Activated CD4-positive, alpha-beta memory T cell treated with anti-CD3 and anti-CD28 coated beads, Interleukin-2, amount 10 ng/mL, durations not matched to agents 7 days and 5 days (primary cell): Measurements from ENCODE around the gene HS6ST3. TPM values are rescaled to one million over a fixed set of nuclear protein-coding genes. Genes with fewer than 3 reads are reported as not detected.

ENCODE experiments used
- CTCF ChIA-PET: fragments of 350-600 bp; sonication (Branson Sonifier 250); formaldehyde crosslinking; loops from one replicate; lab custom pipeline; 2021; ENCODE audit warnings: antibody characterized with exemption, inconsistent platforms; lab: Charles Lee
- POLR2A ChIA-PET: fragments of 350-600 bp; sonication (Branson Sonifier 250); formaldehyde crosslinking; loops from one replicate; lab custom pipeline; 2021; ENCODE audit warnings: antibody characterized with exemption; lab: Charles Lee
- DNase-seq: peaks from one replicate; pipeline ENCODE4 v3.0.0-alpha.2; 2020
- H3K27ac Mint-ChIP-seq: one replicate; pipeline ENCODE4 v1.8.0; 2021; ENCODE audit warnings: mild to moderate bottlenecking, mixed read lengths
- H3K27me3 Mint-ChIP-seq: one replicate; pipeline ENCODE4 v1.8.0; 2021; ENCODE audit warnings: mixed read lengths
- H3K36me3 Mint-ChIP-seq: one replicate; pipeline ENCODE4 v1.8.0; 2021; ENCODE audit warnings: low read depth, mixed read lengths
- H3K4me1 Mint-ChIP-seq: one replicate; pipeline ENCODE4 v1.8.0; 2021; ENCODE audit warnings: mixed read lengths
- H3K4me3 Mint-ChIP-seq: one replicate; pipeline ENCODE4 v1.8.0; 2021; ENCODE audit warnings: mild to moderate bottlenecking, mixed read lengths
- H3K9me3 Mint-ChIP-seq: one replicate; pipeline ENCODE4 v1.8.0; 2021; ENCODE audit warnings: mixed read lengths
- total RNA-seq, 2 experiments: library from RNA; stranded (reverse); gene quantifications; one replicate each; pipeline ENCODE4 v1.2.3, GENCODE V29; 2021

Gene HS6ST3
- total RNA-seq, 2 experiments from 2014 or later, result not detected

DNA sequence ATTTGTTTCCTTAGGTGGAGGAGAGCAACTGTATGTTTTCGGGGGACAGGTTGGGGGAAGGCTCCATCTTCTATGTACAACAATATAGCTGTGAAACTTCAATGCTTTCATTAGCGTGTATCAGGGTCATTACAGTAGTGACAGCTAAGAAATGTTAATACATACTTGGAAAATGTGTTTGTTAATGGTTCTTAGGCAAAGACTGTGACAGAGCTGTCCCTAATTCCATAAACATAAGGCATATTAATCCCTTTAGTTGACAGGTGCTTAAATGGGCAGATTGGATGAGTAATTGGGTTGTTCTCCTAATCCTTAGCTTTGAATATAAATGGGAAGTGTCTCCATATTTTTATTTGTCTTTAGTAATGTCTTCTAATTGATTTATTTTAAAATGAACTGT is 313.7 kb downstream of the HS6ST3 start:
- no peak overlapping the region for H3K27ac Mint-ChIP-seq
- DNase-seq, result no peak
- H3K4me3 Mint-ChIP-seq, result no peak overlapping the region
- CTCF ChIA-PET, result no interaction called here
- peaks cover 3% of the 10 kb centered on the region for H3K9me3 Mint-ChIP-seq
- H3K36me3 Mint-ChIP-seq, result no peaks in the 10 kb centered on the region
- H3K4me1 Mint-ChIP-seq, result no peaks in the 10 kb centered on the region
- POLR2A ChIA-PET, result no interaction called here
- H3K27me3 Mint-ChIP-seq, result no peaks in the 10 kb centered on the region

DNA sequence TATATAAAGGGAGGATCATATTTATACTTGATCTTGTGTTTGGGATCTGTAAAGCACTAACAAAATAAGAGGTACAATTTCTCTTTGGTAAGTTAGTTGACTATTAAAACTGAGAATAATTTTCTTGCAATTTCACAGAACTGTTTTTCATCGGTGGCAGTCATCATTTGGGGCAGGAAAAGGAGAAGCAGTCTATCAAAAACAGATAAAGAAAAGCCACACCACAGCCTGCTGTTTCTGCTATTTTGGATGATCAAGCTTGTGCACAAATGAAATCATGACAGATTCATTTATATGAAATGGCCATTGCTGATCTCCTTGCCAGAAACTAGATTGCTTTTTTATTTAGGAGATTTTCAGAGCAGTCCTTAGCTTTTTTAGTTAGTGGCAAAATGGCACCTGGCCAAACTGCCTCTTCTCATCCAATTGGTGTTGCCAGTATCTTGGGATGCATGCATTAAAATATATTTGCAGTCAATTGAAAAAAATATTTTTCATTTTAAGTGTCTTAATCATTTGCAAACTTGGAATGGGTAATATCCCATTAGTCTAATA is 326.0 kb downstream of the HS6ST3 start:
- CTCF ChIA-PET, result no interaction called here

DNA sequence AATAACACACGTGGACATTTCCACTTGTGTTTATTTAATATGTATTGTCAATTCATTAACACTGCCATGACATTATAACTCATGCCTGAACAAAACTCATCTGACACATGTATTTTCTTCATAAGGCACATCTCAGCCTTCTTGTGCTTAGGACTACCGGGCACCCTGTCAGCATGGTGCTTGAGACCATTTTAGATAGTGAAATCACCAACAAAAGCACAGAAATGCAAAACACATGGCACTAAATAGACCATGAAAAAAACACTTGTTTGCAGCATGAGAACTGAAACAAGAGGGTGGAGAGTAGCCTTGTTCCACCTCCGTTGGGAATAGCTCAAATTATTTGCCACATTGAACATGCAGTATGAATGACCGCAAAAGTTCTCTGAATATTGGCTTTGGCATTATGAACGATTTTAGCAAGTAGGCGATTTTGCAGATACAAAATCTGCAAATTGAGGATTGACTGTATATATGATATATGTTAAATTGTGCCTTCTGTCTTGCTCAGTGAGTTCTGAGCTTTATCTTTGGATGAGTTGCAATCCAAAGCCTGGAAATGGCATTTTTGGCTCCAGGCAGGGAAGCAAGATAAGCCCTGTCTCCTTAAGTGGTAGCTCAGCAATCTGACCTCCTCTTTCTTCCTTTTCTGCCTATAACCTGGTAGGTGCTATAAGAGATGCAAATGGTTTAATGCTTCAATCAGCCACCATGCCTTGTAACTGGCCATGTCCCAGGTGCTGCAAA is 328.2 kb downstream of the HS6ST3 start:
- no peak overlapping the region for H3K27ac Mint-ChIP-seq
- H3K27me3 Mint-ChIP-seq, result no peaks in the 10 kb centered on the region
- H3K4me1 Mint-ChIP-seq, result no peaks in the 10 kb centered on the region
- H3K9me3 Mint-ChIP-seq, result no peaks in the 10 kb centered on the region
- POLR2A ChIA-PET, result no interaction called here
- no peak for DNase-seq
- H3K4me3 Mint-ChIP-seq, result no peak overlapping the region
- H3K36me3 Mint-ChIP-seq, result no peaks in the 10 kb centered on the region
- CTCF ChIA-PET, result no interaction called here

More for the DNA sequence above, 326.0 kb downstream of the HS6ST3 start:
- no peak overlapping the region for H3K27ac Mint-ChIP-seq
- H3K4me3 Mint-ChIP-seq, result no peak overlapping the region
- H3K4me1 Mint-ChIP-seq, result no peaks in the 10 kb centered on the region
- H3K36me3 Mint-ChIP-seq, result no peaks in the 10 kb centered on the region
- no peaks in the 10 kb centered on the region for H3K9me3 Mint-ChIP-seq
- POLR2A ChIA-PET, result no interaction called here
- no peaks in the 10 kb centered on the region for H3K27me3 Mint-ChIP-seq
- DNase-seq, result no peak

DNA sequence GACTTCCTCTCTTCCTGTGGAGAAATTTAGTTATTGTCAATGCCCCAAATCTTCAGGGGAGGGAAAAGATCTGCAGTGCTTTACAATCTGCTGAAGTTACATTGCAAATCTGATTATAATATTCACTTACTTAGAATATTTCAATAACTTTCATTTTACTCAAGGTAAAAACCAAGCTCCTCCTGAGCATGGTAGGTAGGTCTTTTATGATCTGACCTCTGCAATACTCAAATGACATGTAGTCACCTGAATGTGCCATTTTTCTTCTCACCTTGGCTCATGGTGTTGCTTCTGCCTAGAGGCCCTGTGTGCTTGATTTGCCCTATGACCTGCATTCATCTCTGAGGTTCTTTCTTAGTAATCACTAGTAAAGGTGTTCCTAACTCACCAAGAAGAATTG is 331.4 kb downstream of the HS6ST3 start:
- no peak for DNase-seq
- H3K36me3 Mint-ChIP-seq, result no peaks in the 10 kb centered on the region
- no peaks in the 10 kb centered on the region for H3K4me1 Mint-ChIP-seq
- H3K27ac Mint-ChIP-seq, result no peak overlapping the region
- CTCF ChIA-PET, result no interaction called here
- POLR2A ChIA-PET, result no interaction called here
- no peaks in the 10 kb centered on the region for H3K9me3 Mint-ChIP-seq
- H3K4me3 Mint-ChIP-seq, result no peak overlapping the region
- H3K27me3 Mint-ChIP-seq, result no peaks in the 10 kb centered on the region

DNA sequence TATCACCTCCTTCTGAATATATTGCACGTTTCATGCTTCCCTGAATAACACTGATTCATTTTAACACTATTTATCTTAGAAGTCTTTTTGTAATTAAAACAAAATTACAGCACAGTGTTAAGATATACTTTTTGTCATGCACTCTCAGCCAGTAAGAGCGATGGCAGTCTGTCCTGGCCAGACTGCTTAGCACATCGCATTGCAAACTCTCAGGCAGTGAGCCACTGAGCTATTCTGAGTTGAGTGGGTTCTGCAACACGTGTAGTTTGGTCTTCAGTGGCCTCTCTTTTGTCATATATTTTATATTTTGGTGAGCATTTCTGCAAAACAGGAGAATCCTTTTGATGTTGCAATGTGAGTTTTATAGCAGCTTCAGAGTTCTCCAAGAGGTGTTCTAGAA is 332.1 kb downstream of the HS6ST3 start:
- CTCF ChIA-PET, result no interaction called here
- Mint-ChIP-seq H3K27me3 (no peaks in the 10 kb centered on the region), H3K4me1 (no peaks in the 10 kb centered on the region), H3K9me3 (no peaks in the 10 kb centered on the region), H3K27ac (no peak overlapping the region), H3K36me3 (no peaks in the 10 kb centered on the region), H3K4me3 (no peak overlapping the region)
- DNase-seq, result no peak
- POLR2A ChIA-PET, result no interaction called here

DNA sequence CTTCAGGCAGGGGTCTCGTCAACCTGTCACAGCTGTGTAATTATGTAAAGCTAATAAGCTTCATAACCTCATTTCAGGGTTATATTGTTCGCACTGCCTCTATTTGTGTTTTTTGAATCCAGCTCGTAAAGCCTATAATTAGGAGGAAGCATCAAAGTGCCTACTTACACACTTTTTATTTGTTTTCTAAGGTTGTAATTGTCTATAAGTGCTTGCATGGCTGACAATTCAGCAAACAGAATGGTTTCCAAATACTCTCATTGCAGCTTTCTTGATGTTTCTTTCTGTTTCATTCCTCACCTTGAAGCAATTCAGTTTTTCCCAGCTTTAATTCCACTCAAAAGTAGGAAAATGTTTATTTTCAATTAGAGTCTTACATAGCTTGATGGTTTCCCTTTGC is 336.3 kb downstream of the HS6ST3 start:
- POLR2A ChIA-PET, result no interaction called here
- Mint-ChIP-seq H3K27ac (no peak overlapping the region), H3K9me3 (no peaks in the 10 kb centered on the region), H3K36me3 (no peaks in the 10 kb centered on the region), H3K4me3 (no peak overlapping the region), H3K27me3 (no peaks in the 10 kb centered on the region), H3K4me1 (no peaks in the 10 kb centered on the region)
- no peak for DNase-seq
- CTCF ChIA-PET, result no interaction called here

DNA sequence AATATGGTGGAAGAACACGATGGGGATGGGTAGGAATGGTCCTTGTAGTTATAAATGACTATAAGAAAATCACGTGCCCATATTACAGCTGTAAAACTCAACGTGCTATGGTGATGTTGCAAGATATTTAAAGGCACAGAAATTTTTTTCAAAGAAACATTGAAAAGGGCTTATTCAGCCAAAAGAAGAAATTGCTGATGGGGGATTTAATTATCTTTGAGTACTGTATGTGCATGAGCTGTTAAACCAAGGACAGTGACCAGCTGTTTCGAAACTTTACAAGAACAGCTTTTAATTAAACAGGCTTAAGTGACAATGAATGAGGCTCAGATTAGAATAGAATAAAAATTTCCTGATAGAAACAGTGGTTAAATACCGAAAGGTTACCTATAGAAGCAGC is 339.0 kb downstream of the HS6ST3 start:
- POLR2A ChIA-PET, result no interaction called here

DNA sequence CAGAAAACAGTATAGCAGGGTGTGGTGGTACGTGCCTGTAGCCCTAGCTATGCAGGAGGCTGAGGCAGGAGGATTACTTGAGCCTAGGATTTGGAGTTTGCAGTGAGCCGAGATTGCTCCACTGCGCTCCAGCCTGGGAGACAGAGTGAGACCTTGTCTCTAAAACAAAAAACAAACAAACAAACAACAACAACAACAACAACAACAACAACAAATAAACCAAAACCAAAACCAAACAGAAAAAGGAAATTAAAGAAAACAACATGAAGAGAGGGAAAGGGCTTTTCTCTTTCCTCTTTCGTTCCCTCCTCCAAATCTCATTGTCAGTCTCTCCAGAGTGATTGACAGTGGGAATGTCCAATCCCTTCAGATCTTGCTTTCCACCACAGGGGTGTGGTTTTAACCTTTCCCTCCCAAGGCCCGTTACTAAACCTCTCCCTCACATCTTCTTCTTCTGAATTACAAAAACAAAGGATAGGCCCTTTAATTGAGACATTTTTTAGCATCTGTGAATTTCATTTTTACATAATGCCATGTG is 341.2 kb downstream of the HS6ST3 start:
- H3K9me3 Mint-ChIP-seq, result peaks cover 5% of the 10 kb centered on the region
- H3K4me3 Mint-ChIP-seq, result no peak overlapping the region
- DNase-seq, result no peak
- H3K27ac Mint-ChIP-seq, result no peak overlapping the region
- POLR2A ChIA-PET, result no interaction called here
- CTCF ChIA-PET, result no interaction called here
- no peaks in the 10 kb centered on the region for H3K4me1 Mint-ChIP-seq
- H3K27me3 Mint-ChIP-seq, result no peaks in the 10 kb centered on the region
- H3K36me3 Mint-ChIP-seq, result no peaks in the 10 kb centered on the region

More for the DNA sequence above, 339.0 kb downstream of the HS6ST3 start:
- H3K27me3 Mint-ChIP-seq, result no peaks in the 10 kb centered on the region
- H3K27ac Mint-ChIP-seq, result no peak overlapping the region
- no peak for DNase-seq
- CTCF ChIA-PET, result no interaction called here
- no peaks in the 10 kb centered on the region for H3K36me3 Mint-ChIP-seq
- no peaks in the 10 kb centered on the region for H3K9me3 Mint-ChIP-seq
- H3K4me1 Mint-ChIP-seq, result no peaks in the 10 kb centered on the region
- H3K4me3 Mint-ChIP-seq, result no peak overlapping the region

DNA sequence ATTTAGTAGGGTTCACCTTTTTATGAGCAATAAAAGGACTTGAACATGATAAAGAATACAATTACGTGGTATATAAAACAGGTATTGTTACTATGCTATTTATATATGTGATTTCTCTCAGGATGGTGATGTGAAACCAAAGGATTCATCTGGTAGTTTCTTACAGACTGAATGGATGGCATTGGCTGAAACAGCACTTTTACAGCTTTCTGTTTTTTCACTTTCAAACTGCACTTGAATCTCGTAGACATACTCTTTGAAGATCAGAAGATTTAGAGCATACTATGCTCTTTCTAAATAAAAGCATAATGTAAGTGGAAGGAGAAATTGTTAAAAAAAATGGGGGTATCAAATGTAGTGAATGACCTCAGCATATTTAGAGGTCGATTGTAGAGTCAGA is 354.8 kb downstream of the HS6ST3 start:
- Mint-ChIP-seq H3K4me3 (no peak overlapping the region), H3K27ac (no peak overlapping the region), H3K4me1 (no peaks in the 10 kb centered on the region), H3K9me3 (peaks cover 7% of the 10 kb centered on the region), H3K27me3 (no peaks in the 10 kb centered on the region), H3K36me3 (no peaks in the 10 kb centered on the region)
- CTCF ChIA-PET, result no interaction called here
- DNase-seq, result no peak
- POLR2A ChIA-PET, result no interaction called here

DNA sequence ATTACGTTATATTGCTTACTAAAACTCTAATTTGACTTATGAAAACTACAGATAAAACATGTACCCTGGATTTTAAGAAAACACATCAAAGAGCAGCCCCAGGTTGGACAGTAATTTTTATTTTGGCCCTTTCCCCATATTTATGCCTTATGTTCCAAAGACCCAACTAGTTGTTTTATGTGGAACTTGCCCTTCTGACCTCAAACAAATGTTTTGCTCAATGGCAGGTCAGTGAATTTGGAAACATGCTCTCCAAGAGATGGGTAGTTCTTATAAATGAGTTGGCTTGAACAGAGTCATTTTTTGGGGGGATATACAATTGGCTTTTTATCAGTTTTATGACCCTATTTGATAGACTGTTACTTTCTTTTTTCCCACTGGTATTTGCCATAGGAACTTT is 360.0 kb downstream of the HS6ST3 start:
- Mint-ChIP-seq H3K4me3 (no peak overlapping the region), H3K27ac (no peak overlapping the region), H3K9me3 (peaks cover 3% of the 10 kb centered on the region), H3K36me3 (no peaks in the 10 kb centered on the region), H3K4me1 (no peaks in the 10 kb centered on the region), H3K27me3 (no peaks in the 10 kb centered on the region)
- DNase-seq, result no peak
- ChIA-PET CTCF (no interaction called here), POLR2A (no interaction called here)

DNA sequence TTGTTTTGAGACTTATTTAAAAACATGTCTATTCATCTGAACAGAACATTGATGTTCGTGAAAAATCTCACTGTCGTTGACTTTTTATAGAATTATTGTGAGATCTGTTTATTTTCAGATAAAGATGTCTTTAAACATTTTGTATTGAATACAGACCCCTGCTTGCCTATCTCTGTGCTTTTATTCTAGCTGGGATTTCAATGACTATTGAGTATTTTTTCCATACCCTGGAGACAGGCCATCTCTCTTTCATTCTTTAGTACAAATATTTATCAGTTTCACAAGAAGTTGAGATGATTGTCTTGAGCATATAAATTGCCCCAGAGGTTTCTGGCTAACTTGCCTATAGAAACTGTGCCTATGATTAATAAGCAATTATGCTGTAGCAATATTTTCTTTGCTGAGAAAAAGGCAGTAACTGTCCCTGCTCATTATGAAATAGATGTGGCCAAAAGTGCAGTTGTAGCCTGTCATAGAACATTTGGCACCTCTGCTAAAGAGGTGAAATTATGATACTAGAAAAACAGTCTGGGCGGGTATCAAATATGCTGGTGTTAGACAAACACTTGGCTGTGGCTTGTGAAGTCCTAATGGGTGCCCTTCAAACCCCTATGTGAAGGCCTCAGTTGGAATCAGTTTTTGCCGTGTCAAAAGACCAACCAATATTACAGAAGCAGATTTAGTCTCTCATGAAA is 360.6 kb downstream of the HS6ST3 start:
- Mint-ChIP-seq H3K36me3 (no peaks in the 10 kb centered on the region), H3K9me3 (peaks cover 3% of the 10 kb centered on the region), H3K27ac (no peak overlapping the region), H3K27me3 (no peaks in the 10 kb centered on the region), H3K4me1 (no peaks in the 10 kb centered on the region), H3K4me3 (no peak overlapping the region)
- ChIA-PET POLR2A (no interaction called here), CTCF (no interaction called here)
- no peak for DNase-seq

DNA sequence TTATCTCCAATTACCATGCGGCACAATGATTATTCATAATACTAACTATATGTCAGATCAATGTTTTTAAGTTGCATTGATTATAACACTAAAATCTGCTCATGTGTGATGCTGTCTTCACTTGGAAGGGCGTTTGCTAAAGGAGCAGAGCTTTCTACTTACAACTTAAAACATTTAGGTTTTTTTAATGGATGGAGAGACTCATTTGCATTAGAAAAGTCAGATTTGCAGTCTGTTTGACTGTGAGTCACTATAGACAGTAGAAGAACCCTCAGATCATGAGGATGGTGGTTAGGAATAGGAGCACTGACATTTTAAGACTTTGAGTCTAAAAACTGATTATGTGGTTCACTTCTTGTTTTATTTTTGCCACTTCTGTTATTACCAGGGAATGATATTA is 364.6 kb downstream of the HS6ST3 start:
- Mint-ChIP-seq H3K4me3 (no peak overlapping the region), H3K27ac (no peak overlapping the region), H3K36me3 (no peaks in the 10 kb centered on the region), H3K4me1 (no peaks in the 10 kb centered on the region), H3K27me3 (no peaks in the 10 kb centered on the region), H3K9me3 (no peaks in the 10 kb centered on the region)
- ChIA-PET CTCF (no interaction called here), POLR2A (no interaction called here)
- no peak for DNase-seq

DNA sequence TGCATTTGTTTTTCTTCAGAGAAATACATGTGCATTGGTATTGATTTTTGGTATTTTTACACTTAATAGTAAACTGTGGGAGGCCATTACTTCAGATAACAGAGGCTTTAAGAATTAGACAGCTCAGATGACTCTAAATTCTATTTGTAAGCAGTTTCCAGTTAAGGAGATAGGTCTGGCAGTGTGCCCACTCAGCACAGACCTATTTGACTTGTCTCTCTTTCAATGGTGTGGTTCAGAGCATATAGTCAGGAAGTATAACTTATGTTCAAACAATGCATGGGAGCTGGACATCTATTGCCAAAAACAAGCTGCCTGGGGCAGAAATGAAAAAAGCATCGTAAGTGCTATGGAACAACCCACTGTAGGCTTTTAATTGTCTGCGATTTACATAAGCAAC is 370.7 kb downstream of the HS6ST3 start:
- no peak for DNase-seq
- Mint-ChIP-seq H3K27me3 (no peaks in the 10 kb centered on the region), H3K4me1 (no peaks in the 10 kb centered on the region), H3K4me3 (no peak overlapping the region), H3K9me3 (peaks cover 3% of the 10 kb centered on the region), H3K27ac (no peak overlapping the region), H3K36me3 (no peaks in the 10 kb centered on the region)
- ChIA-PET CTCF (no interaction called here), POLR2A (no interaction called here)
